ENCODE results near the gene WBP1.
"Not testable (repeated sequence)": the region's sequence is repeated elsewhere in the genome, so short reads cannot be mapped to it uniquely, and the experiment has no call there.

Gene WBP1

DNA sequence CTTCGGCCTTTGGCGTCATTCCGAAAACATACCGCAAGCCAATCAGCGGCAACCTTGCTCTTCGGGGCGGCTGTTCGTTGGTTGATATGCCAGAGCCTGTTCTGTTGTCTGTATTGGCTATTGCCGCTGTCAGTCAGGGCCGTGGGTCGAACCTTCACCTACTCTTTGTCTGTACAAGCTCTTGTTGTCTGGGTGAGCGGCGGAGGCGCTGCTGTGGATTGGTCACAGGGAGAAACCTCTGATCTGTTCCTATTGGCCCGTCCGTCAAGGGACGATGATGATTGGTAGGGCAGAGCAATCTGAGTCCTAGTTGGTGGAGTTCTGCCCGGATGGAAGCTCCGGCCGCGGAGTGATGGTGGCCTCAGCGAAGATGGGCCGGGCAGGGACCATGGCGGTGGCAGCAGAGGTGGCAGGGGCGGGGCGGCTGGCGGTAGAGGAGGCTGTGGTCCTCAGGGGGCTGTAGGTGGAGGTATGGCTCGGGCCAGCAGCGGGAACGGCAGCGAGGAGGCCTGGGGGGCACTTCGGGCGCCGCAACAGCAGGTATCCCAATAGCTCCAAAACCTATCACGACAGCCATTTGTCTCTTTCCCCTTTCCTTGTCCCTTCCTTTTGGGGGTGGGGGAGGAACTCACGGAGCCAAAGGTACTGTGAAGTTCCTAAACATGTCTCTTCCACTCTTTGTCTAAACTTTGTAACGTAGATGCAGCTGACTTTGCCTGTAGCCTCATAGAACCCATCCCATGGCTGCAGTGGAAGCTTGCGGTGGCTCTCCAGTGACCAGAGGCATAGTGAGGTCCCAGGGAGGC is at the start of gene WBP1:
WBP1 (plus strand) TSS at position 307 of the 806 bp plus-strand sequence; CDS start at position 472, 165 bp downstream.
- peak; percentile 100 for DNase-seq (ENCODE audit: low read depth)

DNA sequence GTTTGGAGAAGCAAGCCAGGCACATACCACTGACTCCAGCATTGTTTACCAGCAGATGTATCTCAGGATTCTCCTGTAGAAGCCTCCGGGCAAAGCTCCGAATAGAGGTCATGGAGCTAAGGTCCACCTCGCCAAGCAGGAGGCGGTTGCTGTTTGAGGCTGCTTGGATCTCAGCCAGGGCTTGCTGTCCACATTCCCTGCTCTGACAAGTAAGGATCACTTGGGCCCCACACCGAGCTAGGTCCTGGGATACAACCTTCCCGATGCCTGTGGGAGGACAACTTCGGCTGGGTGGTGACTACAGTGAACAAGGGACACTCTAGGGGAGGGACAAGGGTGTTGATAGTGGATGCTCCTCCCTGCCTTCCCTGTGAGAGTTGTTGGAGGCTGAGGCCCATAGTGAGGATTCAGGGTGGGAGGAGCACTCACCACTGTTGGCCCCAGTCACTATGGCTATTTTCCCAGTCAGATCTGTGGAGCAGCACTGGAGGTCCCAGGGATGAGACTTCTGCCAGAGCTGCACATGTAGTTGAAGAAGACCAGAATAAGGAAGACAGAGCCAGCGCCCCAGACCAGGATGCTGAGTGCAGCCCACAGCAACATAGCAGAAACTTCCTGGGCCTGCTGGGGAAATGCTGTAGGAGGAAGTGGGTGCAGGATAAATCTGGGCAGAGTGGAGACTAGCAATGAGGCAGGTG is 45.1 kb upstream of the WBP1 start:
- no peak for DNase-seq (ENCODE audit: low read depth)

DNA sequence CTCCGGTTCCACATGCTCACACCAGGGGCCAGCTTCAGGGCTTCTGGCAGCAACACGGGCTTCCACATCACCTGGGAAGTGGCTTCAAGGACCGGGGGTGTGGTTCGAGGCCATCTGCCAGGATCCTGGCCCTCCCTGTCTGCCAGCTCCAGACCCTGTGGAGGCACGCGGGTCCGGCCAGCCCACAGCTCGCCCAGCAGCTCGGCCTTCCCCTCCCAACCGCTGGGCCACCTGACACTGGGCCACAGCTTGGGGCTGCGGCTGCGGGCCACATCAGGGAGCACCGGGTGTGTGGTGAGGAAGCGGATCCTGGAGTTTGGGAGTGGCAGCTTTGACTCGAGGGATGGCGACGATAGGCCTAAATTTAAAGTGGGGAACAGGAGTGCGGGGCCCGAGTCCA is 43.8 kb upstream of the WBP1 start:
- DNase-seq (ENCODE audit: low read depth) = no peak

DNA sequence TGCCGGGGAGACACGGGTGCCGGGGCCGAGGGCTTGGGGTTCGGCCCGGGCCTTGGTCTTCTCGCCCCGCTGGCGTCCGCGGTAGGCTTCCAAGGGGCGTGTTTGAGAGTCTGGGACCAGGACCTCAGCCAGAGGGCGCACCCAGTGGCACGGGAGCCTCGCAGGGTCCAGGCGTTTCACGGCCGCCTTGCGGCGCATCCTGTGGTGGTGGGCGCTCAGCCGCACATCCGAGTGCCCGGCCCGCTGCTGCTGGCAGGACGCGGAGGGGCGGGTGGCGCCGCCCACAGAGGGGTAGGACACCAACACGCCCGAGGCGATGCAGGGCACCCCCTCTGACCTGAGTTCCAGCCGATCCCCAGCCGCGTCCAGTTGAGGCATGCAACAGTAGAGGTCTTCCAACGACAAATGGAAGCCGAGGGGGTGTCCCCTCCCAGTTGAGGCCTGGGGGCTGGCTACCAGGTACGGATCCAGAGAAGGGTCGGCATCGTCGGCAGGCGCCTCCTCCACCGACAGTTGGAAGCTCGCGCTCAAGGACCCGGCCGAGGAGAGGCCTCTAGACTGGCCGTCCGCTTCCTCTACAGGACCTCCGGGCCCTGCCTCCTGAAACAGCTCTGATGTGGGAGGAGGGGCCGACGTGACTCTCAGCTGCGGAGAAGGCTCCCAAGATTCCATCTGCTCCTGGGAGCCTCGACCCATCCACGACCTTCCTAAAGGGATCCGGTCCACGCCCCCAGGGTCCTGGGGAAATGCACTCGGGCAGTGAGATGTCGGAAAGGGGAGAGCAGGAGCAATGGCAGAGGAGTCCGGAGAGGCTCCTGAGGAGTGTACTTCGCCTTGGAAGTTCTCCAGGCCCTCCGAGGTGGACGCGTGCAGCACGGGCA is 43.1 kb upstream of the WBP1 start:
- DNase-seq (ENCODE audit: low read depth) = no peak

DNA sequence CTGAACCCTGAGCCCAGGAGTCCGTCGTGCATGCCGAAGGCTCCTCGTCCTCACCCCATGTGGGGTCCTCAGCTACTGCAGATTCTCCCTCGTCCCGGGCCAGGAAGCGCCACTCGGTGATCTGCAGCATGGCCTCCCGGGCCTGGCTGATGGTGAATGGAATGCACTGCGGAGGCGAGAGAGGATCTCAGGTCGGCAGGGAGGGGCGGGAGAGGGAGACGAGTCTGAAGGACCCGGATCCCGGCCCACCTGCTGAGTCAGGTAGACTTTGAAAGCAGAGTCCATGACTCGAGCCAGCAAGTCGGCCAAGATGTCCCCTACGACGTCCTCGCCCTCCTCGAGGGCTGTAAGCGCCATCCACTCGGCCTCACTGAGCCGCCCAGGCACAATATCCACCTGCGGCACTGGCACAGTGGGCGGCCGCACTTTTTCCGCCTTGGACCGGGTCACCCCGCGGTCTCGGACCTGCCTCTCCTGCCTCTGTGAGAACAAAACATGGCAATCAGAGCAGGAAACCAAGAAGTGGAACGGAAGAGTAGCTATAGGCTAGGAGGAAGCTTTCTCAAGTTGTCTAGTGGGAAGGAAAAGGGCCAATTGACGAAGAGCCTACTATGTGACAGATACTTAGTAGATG is 42.4 kb upstream of the WBP1 start:
- no peak for DNase-seq (ENCODE audit: low read depth)

DNA sequence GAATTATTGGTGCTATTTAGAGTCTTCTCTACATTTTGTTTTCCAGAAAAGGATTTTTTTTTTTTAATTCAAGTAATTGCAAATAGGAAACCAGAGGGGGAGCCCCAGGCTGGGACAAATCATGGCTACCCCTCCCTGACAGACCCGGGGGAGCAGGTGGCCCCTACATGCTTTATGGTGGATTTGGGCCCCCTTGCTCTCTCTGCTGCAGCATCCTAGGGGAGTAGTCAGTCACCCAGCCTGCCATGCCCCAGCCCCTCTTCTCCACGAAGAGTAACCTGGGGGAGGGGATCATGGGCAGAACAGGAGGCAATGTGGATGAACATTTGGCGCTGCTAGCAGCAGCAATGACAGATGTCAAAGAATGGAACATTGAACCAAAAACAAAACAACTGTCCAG is 41.5 kb upstream of the WBP1 start:
- DNase-seq (ENCODE audit: low read depth) = no peak

DNA sequence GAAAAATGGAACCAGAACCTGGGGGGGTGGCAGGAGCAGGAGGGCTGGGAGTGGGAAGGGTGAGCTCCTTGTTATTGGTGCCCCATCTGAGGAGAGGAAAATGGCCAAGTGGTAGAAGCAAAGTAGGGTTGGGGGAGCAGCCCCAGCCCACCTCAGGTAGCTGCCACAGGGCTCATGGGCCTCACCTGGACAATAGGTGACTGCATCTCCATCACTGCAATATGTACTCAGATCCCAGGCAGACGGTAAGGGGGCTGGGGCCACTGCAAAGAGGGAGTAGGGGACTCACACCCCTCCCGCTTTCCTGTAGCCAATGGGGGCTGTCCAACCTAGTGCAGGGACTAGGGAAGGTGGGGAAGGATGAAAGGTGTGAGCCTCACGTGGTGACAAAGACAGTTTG is 41.0 kb upstream of the WBP1 start:
- DNase-seq (ENCODE audit: low read depth) = no peak

GRCh38 chr2:74417763-74418162 is 40.5 kb upstream of the WBP1 start:
- no peak for DNase-seq (ENCODE audit: low read depth)

DNA sequence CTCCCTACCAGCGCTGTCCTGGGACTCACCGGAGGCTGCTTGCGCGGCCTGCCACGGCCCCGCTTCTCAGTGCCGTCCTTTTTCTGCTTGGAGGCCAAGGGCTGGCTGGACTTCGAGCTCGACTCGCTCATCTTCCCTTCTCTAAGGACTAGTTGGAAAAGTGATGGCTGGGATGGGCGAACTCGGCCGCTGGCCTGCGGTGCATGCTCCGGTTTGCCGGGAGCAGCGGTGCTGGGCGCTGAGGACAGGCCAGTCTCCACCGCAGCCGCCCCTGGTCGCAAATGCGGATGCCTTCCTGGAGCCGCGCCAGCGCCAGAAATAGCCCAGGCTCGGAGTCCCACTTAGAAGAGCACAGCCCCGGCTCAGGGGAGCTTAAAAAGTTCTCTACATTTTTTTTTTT is 39.9 kb upstream of the WBP1 start:
- DNase-seq (ENCODE audit: low read depth) = no peak

DNA sequence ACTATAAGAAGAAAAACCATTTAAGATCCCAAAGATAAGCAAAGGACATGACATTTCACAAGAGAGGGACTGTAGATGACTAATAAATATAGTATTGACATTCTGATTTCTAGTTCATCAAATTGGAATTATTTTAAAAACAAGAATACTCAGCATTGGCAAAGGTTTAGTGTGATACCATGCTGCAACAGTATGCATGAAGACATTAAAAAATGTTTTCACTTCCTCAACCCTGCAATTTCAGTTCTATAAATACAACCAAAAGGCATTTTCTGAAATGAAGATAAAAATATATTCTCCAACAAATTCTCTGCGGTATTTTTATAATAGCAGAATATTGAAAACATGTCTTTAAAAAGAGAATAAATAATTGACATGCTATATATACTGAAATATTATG is 38.9 kb upstream of the WBP1 start:
- DNase-seq (ENCODE audit: low read depth) = no peak

- DNase-seq (ENCODE audit: low read depth) = no peak
Observed at GRCh38 chr2:74420006-74420405, 38.2 kb upstream of the WBP1 start.

- DNase-seq (ENCODE audit: low read depth) = not testable (repeated sequence)
Observed at GRCh38 chr2:74420443-74421103, 37.7 kb upstream of the WBP1 start.

DNA sequence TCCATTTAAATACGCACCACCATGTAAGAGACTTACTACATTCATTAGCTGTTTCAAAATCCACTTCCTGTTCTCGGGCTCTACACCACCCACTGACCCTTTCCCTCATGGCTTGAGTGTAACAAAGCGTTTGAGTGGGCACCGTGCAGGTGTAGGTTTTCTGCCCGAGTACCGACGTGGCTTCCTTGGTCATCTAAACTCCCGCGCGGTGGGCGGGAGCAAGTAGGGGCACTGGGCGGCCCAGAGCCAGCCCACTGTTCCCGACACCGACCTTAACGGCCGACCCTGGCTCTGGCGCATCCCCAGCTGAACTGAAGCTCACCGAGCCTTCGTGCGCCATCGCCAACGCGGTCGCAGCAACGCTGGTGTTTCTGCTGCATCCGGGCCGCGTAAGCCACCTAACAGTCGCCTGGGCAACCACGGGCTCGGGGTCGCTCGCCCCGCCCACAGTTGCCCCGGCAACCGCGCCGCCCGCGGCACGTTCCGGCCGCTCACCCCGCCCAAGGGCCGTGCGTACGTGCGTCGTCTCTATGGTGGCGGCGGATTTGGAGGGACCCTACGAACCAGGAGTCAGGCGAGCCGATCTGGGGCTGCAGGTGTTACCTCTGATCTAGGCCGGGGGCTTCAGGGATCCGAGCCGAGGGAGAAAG is 36.9 kb upstream of the WBP1 start, which contains the start of the genes C2orf81 and WDR54:
C2orf81 (minus strand) TSS at position 399 of the 650 bp plus-strand sequence; CDS start at position 340, 59 bp downstream.
WDR54 (plus strand) TSS at position 510 of the 650 bp plus-strand sequence. CDS start 424 bp downstream, outside the sequence.
- peak; percentile 76 for DNase-seq (ENCODE audit: low read depth)

DNA sequence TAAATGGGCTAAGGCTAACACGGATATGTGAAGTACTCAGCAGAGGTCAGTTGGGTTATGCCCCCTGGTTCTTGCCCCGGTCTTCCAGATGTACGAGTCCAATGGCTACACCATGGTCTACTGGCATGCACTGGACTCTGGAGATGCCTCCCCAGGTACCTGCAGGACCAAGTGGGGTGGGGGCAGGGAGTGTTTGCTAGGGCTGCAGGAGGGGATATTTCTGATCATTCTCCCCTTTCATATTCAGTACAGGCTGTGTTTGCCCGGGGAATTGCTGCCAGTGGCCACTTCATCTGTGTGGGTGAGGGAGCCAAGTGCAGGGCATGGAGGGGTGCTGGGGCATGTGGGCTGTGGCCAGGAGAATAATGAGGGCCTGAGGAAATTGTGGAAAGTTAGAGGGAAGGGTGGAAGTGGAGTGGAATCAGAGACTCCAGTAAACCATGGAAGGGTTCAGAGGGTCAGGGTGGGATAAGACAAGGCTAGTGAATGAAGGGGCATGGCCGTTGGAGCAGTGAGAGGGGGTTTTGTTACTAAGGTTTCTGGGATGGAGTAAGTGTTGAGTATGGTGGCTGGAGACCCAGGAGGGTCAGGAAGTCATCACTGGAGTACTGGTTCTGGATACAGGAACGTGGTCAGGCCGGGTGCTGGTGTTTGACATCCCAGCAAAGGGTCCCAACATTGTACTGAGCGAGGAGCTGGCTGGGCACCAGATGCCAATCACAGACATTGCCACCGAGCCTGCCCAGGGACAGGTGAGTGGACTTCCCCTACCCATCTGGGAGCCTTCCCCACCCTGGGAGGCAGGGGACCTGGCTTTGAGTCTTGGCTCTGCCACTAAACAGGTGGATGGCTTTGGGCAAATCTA is 34.8 kb upstream of the WBP1 start:
- DNase-seq (ENCODE audit: low read depth) = no peak

DNA sequence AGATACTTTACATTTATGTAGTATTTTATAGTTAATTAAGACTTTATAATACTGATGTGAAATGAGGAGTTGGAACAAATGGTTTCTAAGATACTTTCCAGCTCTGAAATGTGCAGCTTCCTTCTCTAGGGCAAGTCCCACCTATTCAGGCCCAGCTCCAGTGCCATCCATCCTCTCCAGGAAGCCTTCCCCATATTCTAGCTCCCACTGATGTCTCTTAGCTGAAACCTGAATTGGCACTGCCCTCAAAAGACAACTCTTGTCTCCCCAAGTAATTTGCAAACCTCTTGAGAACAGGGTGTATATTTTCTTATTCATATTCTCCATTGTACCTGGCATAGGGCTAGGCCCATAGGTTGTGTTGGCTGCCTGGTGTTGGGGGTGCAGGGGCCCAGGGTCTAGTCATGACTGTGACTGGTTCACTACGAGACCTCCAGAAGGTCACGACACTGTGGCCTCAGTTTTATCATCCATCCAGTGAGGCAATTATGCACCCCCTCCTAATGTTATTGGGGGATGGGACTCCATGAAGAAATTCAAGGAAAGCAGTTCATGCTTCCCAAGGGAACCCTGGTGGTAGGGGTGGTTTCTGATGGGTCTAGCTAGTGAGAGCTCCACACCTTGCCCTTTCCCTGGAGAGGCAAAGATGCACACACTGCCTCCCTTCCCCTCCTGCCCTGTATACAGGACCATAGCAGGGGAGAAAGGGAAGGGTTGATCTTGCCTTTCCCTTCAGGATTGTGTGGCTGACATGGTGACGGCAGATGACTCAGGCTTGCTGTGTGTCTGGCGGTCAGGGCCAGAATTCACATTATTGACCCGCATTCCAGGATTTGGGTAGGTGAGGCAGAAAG is 33.9 kb upstream of the WBP1 start:
- DNase-seq (ENCODE audit: low read depth) = no peak

DNA sequence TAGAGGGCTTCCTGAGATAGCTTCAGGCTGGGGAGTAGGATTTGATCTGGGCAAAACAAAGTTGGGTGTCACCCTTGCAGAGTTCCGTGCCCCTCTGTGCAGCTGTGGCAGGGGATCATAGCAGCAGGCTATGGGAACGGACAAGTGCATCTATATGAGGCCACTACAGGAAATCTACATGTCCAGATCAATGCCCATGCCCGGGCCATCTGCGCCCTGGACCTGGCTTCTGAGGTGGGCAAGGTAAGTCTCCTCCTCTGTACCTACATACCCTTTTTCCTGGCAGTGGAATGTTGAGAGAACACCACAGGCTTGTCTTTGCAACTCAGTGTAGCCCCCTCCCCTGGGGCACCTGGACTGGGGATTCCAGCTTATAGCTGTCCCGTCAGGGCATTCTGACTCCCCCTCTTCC is 33.2 kb upstream of the WBP1 start:
- no peak for DNase-seq (ENCODE audit: low read depth)

DNA sequence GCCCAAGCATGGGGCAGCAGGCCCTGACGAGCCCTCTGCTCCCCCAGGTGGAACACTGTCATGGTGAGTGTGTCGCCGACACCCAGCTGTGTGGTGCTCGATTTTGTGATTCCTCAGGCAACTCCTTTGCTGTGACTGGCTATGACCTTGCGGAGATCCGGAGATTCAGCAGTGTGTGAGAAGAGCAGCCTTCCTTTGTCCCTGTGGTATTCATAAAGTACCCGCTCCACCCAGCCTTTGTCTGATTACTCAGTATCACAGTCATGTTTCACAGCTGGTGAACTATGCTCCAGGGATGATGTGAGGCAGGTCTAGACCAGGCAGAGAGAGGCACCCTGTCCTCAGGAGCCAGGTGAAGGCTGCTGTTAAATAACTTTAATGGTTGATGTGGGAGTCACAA is 32.7 kb upstream of the WBP1 start:
- no peak for DNase-seq (ENCODE audit: low read depth)

DNA sequence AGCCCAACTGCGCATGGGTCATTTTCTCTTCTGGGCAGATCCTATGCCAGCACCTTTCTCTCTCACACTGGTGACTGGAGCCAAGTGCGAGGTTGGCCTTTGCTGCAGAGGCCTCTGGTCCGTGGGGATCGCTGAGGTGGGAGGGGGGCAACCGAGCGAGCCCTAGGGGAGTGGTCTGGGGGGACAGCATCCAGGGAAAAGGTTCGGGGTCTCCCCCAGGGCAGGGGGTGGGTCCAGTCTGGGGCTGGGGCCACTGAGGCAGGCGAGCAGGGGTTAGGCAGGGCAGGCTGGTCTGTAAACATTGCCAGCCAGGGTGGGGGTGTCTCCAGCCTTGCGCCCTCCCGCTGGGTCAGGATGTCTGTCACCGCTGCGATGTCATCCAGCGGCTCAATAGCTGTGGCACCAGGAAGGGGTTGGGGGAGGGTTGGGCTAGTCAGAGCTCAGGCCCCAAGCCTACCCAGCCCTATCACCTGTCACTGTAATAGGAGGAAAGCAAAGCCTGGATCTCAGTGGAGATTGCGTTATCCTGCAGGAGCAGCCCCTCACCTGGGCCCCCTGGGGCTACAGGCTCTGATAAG is 32.0 kb upstream of the WBP1 start:
- no peak for DNase-seq (ENCODE audit: low read depth)

All from fibroblast of the conjunctiva (primary cell).